ENCODE data around the gene CLPTM1.

CLPTM1 gene

GRCh38 chr19:45030825-45031224, 75.6 kb downstream of the CLPTM1 start:
- TF ChIP-seq FOXP2 (optimal IDR thresholded peaks at IDR 0.05; ENCODE audit: borderline replicate concordance, extremely low read depth, extremely low read length, insufficient read depth): no peak
- TF ChIP-seq TAF1 (IDR thresholded peaks at IDR 0.05; ENCODE audit: borderline replicate concordance, insufficient read depth, low read length): no peak
- TF ChIP-seq REST (IDR thresholded peaks at IDR 0.05; ENCODE audit: insufficient read depth in 1 of 2, low read depth in 2 of 2, low read length in 2 of 2): no peak
- no peak for TF ChIP-seq POLR2AphosphoS5 (IDR thresholded peaks at IDR 0.05; ENCODE audit: low read depth, low read length)
- no peak for TF ChIP-seq SIN3A (IDR thresholded peaks at IDR 0.05; ENCODE audit: borderline replicate concordance, insufficient read depth, low read length)

- no peak for TF ChIP-seq POLR2AphosphoS5 (IDR thresholded peaks at IDR 0.05; ENCODE audit: low read depth, low read length)
- TF ChIP-seq TAF1 (IDR thresholded peaks at IDR 0.05; ENCODE audit: borderline replicate concordance, insufficient read depth, low read length): no peak
- TF ChIP-seq FOXP2 (optimal IDR thresholded peaks at IDR 0.05; ENCODE audit: borderline replicate concordance, extremely low read depth, extremely low read length, insufficient read depth): no peak
- TF ChIP-seq SIN3A (IDR thresholded peaks at IDR 0.05; ENCODE audit: borderline replicate concordance, insufficient read depth, low read length): no peak
- TF ChIP-seq REST (IDR thresholded peaks at IDR 0.05; ENCODE audit: insufficient read depth in 1 of 2, low read depth in 2 of 2, low read length in 2 of 2): no peak
These were observed 77.2 kb downstream of the CLPTM1 start for GRCh38 chr19:45032421-45032820.

- no peak for TF ChIP-seq POLR2AphosphoS5 (IDR thresholded peaks at IDR 0.05; ENCODE audit: low read depth, low read length)
- TF ChIP-seq REST (IDR thresholded peaks at IDR 0.05; ENCODE audit: insufficient read depth in 1 of 2, low read depth in 2 of 2, low read length in 2 of 2): no peak
- no peak for TF ChIP-seq SIN3A (IDR thresholded peaks at IDR 0.05; ENCODE audit: borderline replicate concordance, insufficient read depth, low read length)
- TF ChIP-seq FOXP2 (optimal IDR thresholded peaks at IDR 0.05; ENCODE audit: borderline replicate concordance, extremely low read depth, extremely low read length, insufficient read depth): no peak
- TF ChIP-seq TAF1 (IDR thresholded peaks at IDR 0.05; ENCODE audit: borderline replicate concordance, insufficient read depth, low read length): no peak
These were observed 80.6 kb downstream of the CLPTM1 start for GRCh38 chr19:45035755-45036154.

- TF ChIP-seq REST (IDR thresholded peaks at IDR 0.05; ENCODE audit: insufficient read depth in 1 of 2, low read depth in 2 of 2, low read length in 2 of 2) (no peak), SIN3A (IDR thresholded peaks at IDR 0.05; ENCODE audit: borderline replicate concordance, insufficient read depth, low read length) (no peak), POLR2AphosphoS5 (IDR thresholded peaks at IDR 0.05; ENCODE audit: low read depth, low read length) (no peak), TAF1 (IDR thresholded peaks at IDR 0.05; ENCODE audit: borderline replicate concordance, insufficient read depth, low read length) (no peak), FOXP2 (optimal IDR thresholded peaks at IDR 0.05; ENCODE audit: borderline replicate concordance, extremely low read depth, extremely low read length, insufficient read depth) (no peak)
These were observed 82.4 kb downstream of the CLPTM1 start for GRCh38 chr19:45037393-45038169.
